Right cardiac atrium (tissue), 5 donors: ENCODE data around the gene LTBP1. TPM values are rescaled to one million over a fixed set of nuclear protein-coding genes. Genes with fewer than 3 reads are reported as not detected.

Experiments
- ATAC-seq, 2 donors: fragments of 200-7000 bp; cut with Tn5 transposase; one replicate each; pipeline versions ENCODE4 v1.8.0 to v1.9.1; 2020; ENCODE audit warnings: moderate library complexity in 2 of 2, mild to moderate bottlenecking in 1 of 2
- DNase-seq, 3 donors: peaks; one replicate each; pipeline ENCODE4 v3.0.0-alpha.2; 2020
- H3K27ac ChIP-seq: one replicate; pipeline ENCODE4 v1.5.1; 2013; ENCODE audit warnings: mild to moderate bottlenecking, low read length, control low read depth, moderate library complexity
- H3K27me3 ChIP-seq: one replicate; pipeline ENCODE4 v1.6.1; 2013; ENCODE audit not compliant: control insufficient read depth, insufficient read depth
- H3K4me1 ChIP-seq: one replicate; pipeline ENCODE4 v1.6.1; 2013; ENCODE audit warnings: low read length; ENCODE audit not compliant: control insufficient read depth, insufficient read depth
- H3K4me3 ChIP-seq: one replicate; pipeline ENCODE4 v1.5.1; 2013; ENCODE audit warnings: low read length, control low read depth
- H3K9me3 ChIP-seq: one replicate; pipeline ENCODE4 v1.6.1; 2013; ENCODE audit warnings: low read length; ENCODE audit not compliant: control insufficient read depth
- WGBS: extraction: QIAGEN DNeasy Blood & Tissue Kit; methylation state at CpG from one replicate; pipeline ENCODE4 v1.1.7; 2013; 5-methylcytosine and 5-hydroxymethylcytosine counted together
- intact Hi-C, 4 donors: fragments of 100-400 bp; cut with DNase I; formaldehyde crosslinking; loops; one replicate each; pipeline versions ENCODE4 v1.11.0 to v1.14.0; 2022 to 2023
- polyA plus RNA-seq: library from polyadenylated mRNA; stranded (reverse); fragments of 200-250 nt; gene quantifications from one replicate; pipeline ENCODE4 v1.2.3, GENCODE V29; 2013
- total RNA-seq, 4 donors: library from RNA; stranded (reverse); fragmentation: NEBNext Ultra II Directional; extraction: Animal tissue kit (Norgen Biotek cat#: 25700); gene quantifications; one replicate each; pipeline ENCODE4 v1.2.1, GENCODE V29; 2021
- donor health status: healthy with polysubstance abuse.
- donor health status: DM: no; HTN: yes; CAD: no.
- donor health status: DM: no; HTN: no; CAD: no.
- donor health status: DM: no; HTN: yes; CAD: no; lungs with severe emphysema.
- donor health status: DM: yes; HTN: yes; CAD: no.

LTBP1 gene
- total and polyA plus RNA-seq, 5 donors: 53.0 to 218 (median 113) TPM

GRCh38 chr2:33029459-33029858, 82.7 kb downstream of the LTBP1 start:
- ATAC-seq (no peak), DNase-seq (no peak)
- H3K27ac ChIP-seq: no peak overlapping the region
- H3K27me3 ChIP-seq: no peaks in the 10 kb centered on the region
- H3K4me1 ChIP-seq: no peaks in the 10 kb centered on the region
- intact Hi-C loops: loop anchor here in 1 of 4 donors (10.0 kb wide), 1 partner anchor 85 kb away; the partner anchor contains the start of gene LTBP1
- H3K4me3 ChIP-seq: no peak overlapping the region
- WGBS: 63% methylated on average over 3 of the region's 3 CpGs
- peaks cover 3% of the 10 kb centered on the region for H3K9me3 ChIP-seq

- intact Hi-C loops: loop anchor here (5.0 to 10.0 kb wide), 8 partner anchors 83 to 555 kb away; partner anchors contain the start of gene LTBP1 (in 2 of the 4)
- 55% methylated on average over 4 of the region's 4 CpGs for WGBS
- no peak for DNase-seq
Observed at GRCh38 chr2:33029926-33030325, 83.2 kb downstream of the LTBP1 start.

GRCh38 chr2:33030326-33030725, 83.6 kb downstream of the LTBP1 start:
- H3K9me3 ChIP-seq: no peaks in the 10 kb centered on the region
- no peaks in the 10 kb centered on the region for H3K27me3 ChIP-seq
- intact Hi-C loops: loop anchor here (5.0 to 10.0 kb wide), 7 partner anchors 83 to 554 kb away; partner anchors contain the start of gene LTBP1 (in 1 of the 4)
- ATAC-seq (no peak), DNase-seq (no peak)
- no peaks in the 10 kb centered on the region for H3K4me1 ChIP-seq
- WGBS: 69% methylated on average over 3 of the region's 3 CpGs
- no peak overlapping the region for H3K27ac ChIP-seq
- no peak overlapping the region for H3K4me3 ChIP-seq

More at GRCh38 chr2:33029926-33030325, 83.2 kb downstream of the LTBP1 start:
- H3K27ac ChIP-seq: no peak overlapping the region
- ATAC-seq: no peak
- H3K4me1 ChIP-seq: no peaks in the 10 kb centered on the region
- no peaks in the 10 kb centered on the region for H3K27me3 ChIP-seq
- H3K9me3 ChIP-seq: peaks cover under 1% of the 10 kb centered on the region
- no peak overlapping the region for H3K4me3 ChIP-seq

DNA sequence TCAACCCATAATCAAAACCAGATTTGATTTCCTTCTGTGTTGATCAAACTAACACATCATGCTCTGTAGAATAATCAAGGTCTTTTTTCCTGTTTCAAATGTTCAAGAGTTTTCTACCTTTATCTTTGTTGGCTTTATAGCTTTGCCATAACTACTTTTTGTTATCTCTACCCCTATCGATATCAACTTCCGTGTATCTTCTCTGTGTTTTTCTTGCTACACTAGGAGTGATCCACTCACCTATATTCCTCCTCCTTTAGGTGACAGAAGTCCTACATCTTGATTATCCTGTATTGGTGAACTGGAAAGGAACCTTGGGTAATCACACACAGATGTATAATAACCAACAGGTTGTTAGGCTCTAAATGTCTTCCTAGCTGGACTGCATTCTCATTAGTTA, 85.5 kb downstream of the LTBP1 start:
- Histone ChIP-seq H3K9me3 (no peaks in the 10 kb centered on the region), H3K27ac (no peak overlapping the region), H3K27me3 (no peaks in the 10 kb centered on the region), H3K4me1 (no peaks in the 10 kb centered on the region), H3K4me3 (no peak overlapping the region)
- no peak for DNase-seq
- intact Hi-C loops: loop anchor here (2.0 to 10.0 kb wide), 8 partner anchors 85 to 553 kb away; partner anchors contain the start of gene LTBP1 (in 1 of the 4)
- ATAC-seq: no peak
- WGBS: 58% methylated on average over 2 of the region's 2 CpGs

DNA sequence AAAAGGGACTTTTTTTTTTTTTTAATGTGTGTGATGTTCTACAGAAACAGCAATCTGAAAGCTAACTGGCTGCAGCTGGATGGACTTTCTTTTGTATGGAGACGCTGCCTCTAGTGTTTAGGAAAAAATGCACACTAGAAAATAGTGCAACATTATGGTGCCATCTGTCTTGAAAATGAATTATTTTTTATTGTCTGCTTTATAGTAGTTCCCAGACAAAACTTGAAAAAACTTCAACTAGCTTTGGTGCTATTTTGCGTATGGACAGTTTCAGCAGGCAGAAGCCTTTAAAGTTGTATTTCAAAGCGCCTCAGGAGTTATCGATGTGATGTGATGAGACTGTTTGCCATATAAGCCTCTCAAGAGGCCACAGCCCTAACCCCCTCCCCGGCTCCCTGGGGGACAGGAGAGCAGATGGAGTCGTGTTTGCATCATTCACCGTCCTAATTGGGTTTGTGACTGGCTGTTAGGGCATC, 86.9 kb downstream of the LTBP1 start:
- DNase-seq: peak in 2 of 3 donors; percentile 49 to 54
- 45% methylated on average over 7 of the region's 7 CpGs for WGBS
- intact Hi-C loops: loop anchor here (2.0 to 10.0 kb wide), 8 partner anchors 86 to 551 kb away; partner anchors contain the start of gene LTBP1 (in 1 of the 4)
- peak; percentile 62 to 78 for ATAC-seq
- no peak overlapping the region for H3K4me3 ChIP-seq
- no peaks in the 10 kb centered on the region for H3K27me3 ChIP-seq
- H3K9me3 ChIP-seq: no peaks in the 10 kb centered on the region
- H3K4me1 ChIP-seq: no peaks in the 10 kb centered on the region
- no peak overlapping the region for H3K27ac ChIP-seq

GRCh38 chr2:33034784-33035183, 88.0 kb downstream of the LTBP1 start:
- intact Hi-C loops: loop anchor here (5.0 to 10.0 kb wide), 9 partner anchors 87 to 550 kb away; partner anchors contain the start of gene LTBP1 (in 1 of the 4)
- H3K27ac ChIP-seq: no peak overlapping the region
- H3K4me1 ChIP-seq: no peaks in the 10 kb centered on the region
- H3K9me3 ChIP-seq: no peaks in the 10 kb centered on the region
- peak overlapping the region; percentile 42 for H3K4me3 ChIP-seq
- DNase-seq: peak in 2 of 3 donors; percentile 31 to 52
- H3K27me3 ChIP-seq: no peaks in the 10 kb centered on the region
- ATAC-seq: peak; percentile 25 to 67
- WGBS: 29% methylated on average over 8 of the region's 8 CpGs

- H3K4me3 ChIP-seq: no peak overlapping the region
- H3K27me3 ChIP-seq: no peaks in the 10 kb centered on the region
- no peaks in the 10 kb centered on the region for H3K9me3 ChIP-seq
- ATAC-seq (no peak), DNase-seq (no peak)
- no peak overlapping the region for H3K27ac ChIP-seq
- 63% methylated on average over 4 of the region's 4 CpGs for WGBS
- intact Hi-C loops: loop anchor here (5.0 to 10.0 kb wide), 7 partner anchors 229 to 547 kb away; no protein-coding TSS in a partner anchor
- H3K4me1 ChIP-seq: no peaks in the 10 kb centered on the region
Observed at GRCh38 chr2:33038230-33038629, 91.5 kb downstream of the LTBP1 start.

DNA sequence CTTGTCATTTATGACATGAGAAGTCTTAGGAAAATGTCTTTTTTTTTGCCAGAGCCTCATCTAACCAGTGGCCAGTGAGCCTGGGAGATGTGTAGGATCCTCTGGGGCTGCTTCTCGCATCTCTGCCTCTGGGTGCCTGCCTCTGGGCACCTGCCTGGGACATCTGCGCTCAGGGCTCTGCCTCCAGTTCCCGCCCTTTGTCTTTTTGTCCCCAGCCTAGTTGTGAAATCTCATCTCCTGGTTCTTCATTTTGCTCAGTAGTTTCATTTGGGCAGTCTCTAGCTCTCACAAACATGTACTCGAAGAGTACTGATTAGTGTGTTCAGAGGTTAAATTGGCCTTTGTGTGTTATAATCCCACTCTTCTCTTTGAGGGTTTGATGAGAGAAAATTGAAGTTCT, 92.0 kb downstream of the LTBP1 start:
- ATAC-seq (no peak), DNase-seq (no peak)
- no peak overlapping the region for H3K4me3 ChIP-seq
- no peaks in the 10 kb centered on the region for H3K4me1 ChIP-seq
- no peak overlapping the region for H3K27ac ChIP-seq
- intact Hi-C loops: loop anchor here (5.0 to 10.0 kb wide), 7 partner anchors 229 to 546 kb away; no protein-coding TSS in a partner anchor
- H3K27me3 ChIP-seq: no peaks in the 10 kb centered on the region
- 82% methylated on average over 4 of the region's 4 CpGs for WGBS
- H3K9me3 ChIP-seq: no peaks in the 10 kb centered on the region

DNA sequence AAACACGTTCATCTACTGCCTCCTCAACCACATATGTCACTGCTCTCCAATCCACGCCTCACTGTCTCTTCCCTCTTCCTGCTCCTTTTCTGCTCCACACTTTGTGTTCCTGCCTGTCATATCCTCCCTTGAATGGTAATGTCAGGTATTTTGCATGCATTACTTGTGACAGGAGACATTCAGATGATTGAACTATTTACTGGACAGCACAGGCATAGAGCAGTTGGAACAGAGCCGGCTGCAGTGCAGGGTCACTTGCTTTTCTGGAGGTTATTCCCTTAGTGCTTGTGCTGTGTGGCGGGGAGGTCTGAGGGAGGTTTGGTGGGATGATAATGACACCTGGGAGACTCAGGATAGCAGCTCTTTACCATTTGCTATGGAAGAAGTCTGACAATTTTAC, 93.8 kb downstream of the LTBP1 start:
- intact Hi-C loops: no loop called here
- no peak for ATAC-seq
- H3K27ac ChIP-seq: no peak overlapping the region

GRCh38 chr2:33042265-33042664, 95.5 kb downstream of the LTBP1 start:
- DNase-seq (no peak), ATAC-seq (no peak)
- intact Hi-C loops: no loop called here
- Histone ChIP-seq H3K9me3 (no peaks in the 10 kb centered on the region), H3K4me1 (no peaks in the 10 kb centered on the region), H3K4me3 (no peak overlapping the region), H3K27me3 (no peaks in the 10 kb centered on the region), H3K27ac (no peak overlapping the region)
- 79% methylated on average over 1 of the region's 1 CpG for WGBS

More for the DNA sequence above, 93.8 kb downstream of the LTBP1 start:
- 95% methylated on average over 4 of the region's 4 CpGs for WGBS
- H3K4me1 ChIP-seq: no peaks in the 10 kb centered on the region
- DNase-seq: no peak
- H3K27me3 ChIP-seq: no peaks in the 10 kb centered on the region
- H3K9me3 ChIP-seq: no peaks in the 10 kb centered on the region
- H3K4me3 ChIP-seq: no peak overlapping the region

- Histone ChIP-seq H3K27ac (no peak overlapping the region), H3K27me3 (no peaks in the 10 kb centered on the region), H3K4me3 (no peak overlapping the region), H3K4me1 (no peaks in the 10 kb centered on the region), H3K9me3 (no peaks in the 10 kb centered on the region)
- 96% methylated on average over 3 of the region's 3 CpGs for WGBS
- DNase-seq (no peak), ATAC-seq (no peak)
- intact Hi-C loops: no loop called here
Observed at GRCh38 chr2:33042819-33043218, 96.1 kb downstream of the LTBP1 start.
